K562 (cell line): ENCODE data around the gene BBLN. TPM values are rescaled to one million over a fixed set of nuclear protein-coding genes. Genes with fewer than 3 reads are reported as not detected.
A peak's percentile ranks its signal among the peaks of the same experiment; 100 is the strongest.

Experiments
- ATAC-seq: fragments of 200-7000 bp; cut with Tn5 transposase; 3 replicates; pipeline ENCODE4 v1.9.1; 2020; ENCODE audit warnings: moderate library complexity
- BruUV-seq: library from RNA; stranded (reverse); fragments of 400-500 nt; replicated peaks from 2 replicates; lab custom pipeline; 2021; lab: Mats Ljungman, UMichigan
- CTCF ChIA-PET: fragments of 300-600 bp; formaldehyde crosslinking; extraction: SDS; loops from one replicate; lab custom pipeline; 2021; ENCODE audit warnings: low intra/inter-chr PET ratio; lab: Yijun Ruan, JAX
- POLR2A ChIA-PET: fragments of 300-600, 350-650 bp; sonication (Branson Sonifier 250); formaldehyde crosslinking; extraction: SDS; loops from one replicate; lab custom pipeline; 2021; ENCODE audit warnings: antibody characterized with exemption, inconsistent platforms; lab: Yijun Ruan, JAX
- DNase-seq, 4 experiments: peaks; one replicate each; pipeline versions ENCODE4 v3.0.0 to v3.0.0-alpha.2; 2011 to 2018; ENCODE audit warnings: low spot score in 3 of 4, mixed read lengths in 3 of 4; ENCODE audit errors: extremely low read depth in 1 of 4
- FAIRE-seq: peaks from 2 replicates; lab custom pipeline; 2011; peaks lifted over from hg19 to GRCh38; lab: Jason Lieb, UNC
- H2AFZ ChIP-seq: 2 replicates; pipeline ENCODE4 v1.6.0; 2011; ENCODE audit warnings: low read depth, low read length, control low read depth, inconsistent platforms
- H3K27ac ChIP-seq: fragments of 200-600 bp; 3 replicates; pipeline ENCODE4 v1.8.0; 2011; ENCODE audit warnings: low read depth, mild to moderate bottlenecking, control low read depth, inconsistent platforms, low read length, moderate library complexity, mixed read lengths; ENCODE audit errors: extremely low read depth
- H3K27me3 ChIP-seq, 2 experiments: fragments of 300-600 bp in 1 of 2; 2 replicates in 1 of 2; 3 replicates in 1 of 2; pipeline versions ENCODE4 v1.6.0 to v1.8.0; 2011; ENCODE audit warnings: inconsistent platforms in 2 of 2, low read length in 2 of 2, mild to moderate bottlenecking in 1 of 2, mixed read lengths in 1 of 2, moderate library complexity in 1 of 2; ENCODE audit not compliant: control insufficient read depth in 2 of 2, insufficient read depth in 2 of 2
- H3K36me3 ChIP-seq: fragments of 300-600 bp; 3 replicates; pipeline ENCODE4 v1.8.0; 2011; ENCODE audit warnings: mild to moderate bottlenecking, low read length, inconsistent platforms; ENCODE audit not compliant: control insufficient read depth, insufficient read depth
- H3K4me1 ChIP-seq, 2 experiments: fragments of 200-600 bp in 1 of 2; replicated peaks in 1 of 2; 2 replicates in 1 of 2; 3 replicates in 1 of 2; pipeline versions ENCODE4 v1.5.1 to v1.8.0; 2011; ENCODE audit warnings: inconsistent platforms in 2 of 2, low read length in 2 of 2, mild to moderate bottlenecking in 1 of 2, mixed read lengths in 1 of 2, moderate library complexity in 1 of 2; ENCODE audit not compliant: control insufficient read depth in 2 of 2, insufficient read depth in 2 of 2
- H3K4me2 ChIP-seq: 2 replicates; pipeline ENCODE4 v1.6.1; 2011; ENCODE audit warnings: low read length, control low read depth, inconsistent platforms, mixed read lengths; ENCODE audit not compliant: insufficient read depth
- H3K4me3 ChIP-seq: fragments of 200-600 bp; sonication (generic), shearing (Covaris generic); 2 replicates; pipeline ENCODE4 v1.5.1; 2016; ENCODE audit warnings: control low read depth, inconsistent platforms
- H3K79me2 ChIP-seq: fragments of 200-600 bp; 3 replicates; pipeline ENCODE4 v1.8.0; 2011; ENCODE audit warnings: low read length, inconsistent platforms; ENCODE audit not compliant: control insufficient read depth, insufficient read depth
- H3K9ac ChIP-seq, 2 experiments: 2 replicates each; pipeline versions ENCODE4 v1.6.0 to v1.6.1; 2011; ENCODE audit warnings: low read depth in 2 of 2, low read length in 2 of 2, control low read depth in 1 of 2, inconsistent platforms in 1 of 2, mild to moderate bottlenecking in 1 of 2, mixed read lengths in 1 of 2; ENCODE audit not compliant: insufficient read depth in 1 of 2
- H3K9me1 ChIP-seq: one replicate; pipeline ENCODE4 v1.6.0; 2011; ENCODE audit warnings: inconsistent platforms, mild to moderate bottlenecking, low read length, moderate library complexity; ENCODE audit not compliant: control insufficient read depth, insufficient read depth
- H3K9me3 ChIP-seq: replicated peaks from 2 replicates; pipeline ENCODE4 v1.5.1; 2011; ENCODE audit warnings: low read depth, low read length, inconsistent platforms; ENCODE audit not compliant: control insufficient read depth, insufficient read depth
- H4K20me1 ChIP-seq: replicated peaks from 2 replicates; pipeline ENCODE4 v1.6.1; 2011; ENCODE audit warnings: low read length, inconsistent platforms, mixed read lengths; ENCODE audit not compliant: control insufficient read depth, insufficient read depth
- BCOR ChIP-seq: fragments of 450-650 bp; IDR thresholded peaks from 2 replicates; pipeline ENCODE4 v1.6.1; 2016
- CREM ChIP-seq: IDR thresholded peaks from 2 replicates; pipeline ENCODE4 v1.6.1; 2014; ENCODE audit warnings: antibody characterized with exemption, low read depth
- ELF1 ChIP-seq: fragments of 200-800 bp; sonication (Bioruptor generic); IDR thresholded peaks from 2 replicates; pipeline ENCODE4 v1.6.1; 2016; ENCODE audit warnings: missing genetic modification characterization, missing compliant biosample characterization
- HDAC2 ChIP-seq: fragments of 450-650 bp; IDR thresholded peaks from 2 replicates; pipeline ENCODE4 v1.6.1; 2016; ENCODE audit warnings: mild to moderate bottlenecking
- HNRNPH1 ChIP-seq: fragments of 200-400 bp; formaldehyde crosslinking; optimal IDR thresholded peaks from 2 replicates; pipeline ENCODE3; 2017; ENCODE audit warnings: low read depth, mild to moderate bottlenecking, low read length, moderate library complexity
- KDM1A ChIP-seq, 2 experiments: fragments of 450-650 bp; IDR thresholded peaks; 2 replicates each; pipeline ENCODE4 v1.6.1; 2016; ENCODE audit warnings: mild to moderate bottlenecking in 2 of 2
- MXD1 ChIP-seq: fragments of 250-450 bp; sonication (Bioruptor Pico); IDR thresholded peaks from 2 replicates; pipeline ENCODE4 v1.8.0; 2021; ENCODE audit warnings: borderline replicate concordance, mild to moderate bottlenecking, moderate library complexity; ENCODE audit not compliant: poor library complexity, severe bottlenecking
- PHF20 ChIP-seq: fragments of 450-650 bp; IDR thresholded peaks from 2 replicates; pipeline ENCODE4 v1.6.1; 2018; ENCODE audit not compliant: partially characterized antibody
- POLR2G ChIP-seq: fragments of 200-400 bp; formaldehyde crosslinking; IDR thresholded peaks from 2 replicates; pipeline ENCODE4 v1.6.1; 2017; ENCODE audit warnings: low read depth, mild to moderate bottlenecking, antibody characterized with exemption, low read length, moderate library complexity
- RBM25 ChIP-seq: fragments of 200-400 bp; formaldehyde crosslinking; IDR thresholded peaks from 2 replicates; pipeline ENCODE4 v1.6.1; 2018; ENCODE audit warnings: low read length, low read depth, moderate library complexity; ENCODE audit not compliant: severe bottlenecking
- SMARCA5 ChIP-seq: fragments of 450-650 bp; IDR thresholded peaks from 2 replicates; pipeline ENCODE4 v1.6.1; 2016
- ZNF121 ChIP-seq: sonication (generic); formaldehyde crosslinking; conservative IDR thresholded peaks from 2 replicates; pipeline ENCODE4 v1.8.0; 2022; ENCODE audit warnings: missing genetic modification reagents
- ZNF77 ChIP-seq: fragments of 250-450 bp; sonication (Bioruptor Pico); IDR thresholded peaks from 2 replicates; pipeline ENCODE4 v1.5.0; 2020
- WGBS: fragments of 100-300 bp; shearing (Covaris generic); methylation state at CpG from one replicate; pipeline ENCODE4 v1.1.6; 2016; ENCODE audit warnings: low coverage, mixed read lengths; ENCODE audit not compliant: insufficient coverage; ENCODE audit errors: missing lambda C conversion rate; 5-methylcytosine and 5-hydroxymethylcytosine counted together
- in situ Hi-C: fragments of 300-500 bp; cut with MboI; formaldehyde crosslinking; loops from 4 replicates; pipeline ENCODE4 v1.15.0; 2018; ENCODE audit warnings: inconsistent platforms, mixed read lengths
- intact Hi-C: fragments of 100-400 bp; cut with micrococcal nuclease; formaldehyde crosslinking; loops from 2 replicates; pipeline ENCODE4 v1.14.2; 2022
- polyA plus RNA-seq, 8 experiments: library from polyadenylated mRNA; depleted of rRNA in 4 of 8; stranded (reverse) in 5 of 8; unstranded in 3 of 8; fragments of >200 nt; fragmentation: Nextera tagmentation in 2 of 8; fragmentation: Illumina TruSeq in 1 of 8; extraction: Ambion mirVana in 2 of 8; extraction: Trizol in 1 of 8; gene quantifications; 2 replicates each; pipeline versions ENCODE4 v1.2.1 to v1.2.3, GENCODE V29; 2011 to 2014; ENCODE audit warnings: inconsistent platforms in 1 of 8, missing spikeins in 1 of 8
- total RNA-seq, 7 experiments: library from RNA; depleted of rRNA in 6 of 7; stranded (reverse); fragments of >200 nt in 6 of 7; fragmentation: Illumina TruSeq in 2 of 7; extraction: Trizol in 2 of 7; gene quantifications; 2 replicates each; pipeline versions ENCODE4 v1.2.1 to v1.2.3, GENCODE V29; 2011 to 2021; ENCODE audit warnings: low replicate concordance in 1 of 7

Gene BBLN
- total and polyA plus RNA-seq, 9 of the 15 experiments (the other 6 are each of a cell fraction or from before 2014, with no cell fraction given), result 4.2 to 331 (median 87.1) TPM

GRCh38 chr9:128115187-128116103 lies 44.6 kb upstream of the BBLN start (continued):
- TF ChIP-seq CREM (peak; percentile 80), ELF1 (no peak)

- Histone ChIP-seq H2AFZ (no peak overlapping the region), H3K4me2 (no peak overlapping the region; the same call in 1 of the 2 replicates), H3K79me2 (no peaks in the 10 kb centered on the region; the same call in 2 of the 3 replicates), H3K27me3 (no peaks in the 10 kb centered on the region), H4K20me1 (no peaks in the 10 kb centered on the region), H3K4me3 (no peak overlapping the region)
- ChIA-PET CTCF (interaction anchor here (0.7 to 3.3 kb wide), 4 partner anchors 45 to 173 kb away, joined by 3 to 57 read pairs (median 4); no protein-coding TSS in a partner anchor), POLR2A (interaction anchor here (0.6 to 2.0 kb wide), 10 partner anchors 9 to 340 kb away, joined by 3 to 14 read pairs (median 4); partner anchors contain the start of genes NAIF1 and ODF2)
- ATAC-seq, result no peak
- in situ Hi-C loops, result loop anchor here (5.0 kb wide), 1 partner anchor 179 kb away; the partner anchor contains the start of gene DPM2
- DNase-seq, result no peak
- no peak for TF ChIP-seq MXD1
- TF ChIP-seq RBM25, result peak; percentile 56
- TF ChIP-seq PHF20, result peak; percentile 58
- TF ChIP-seq SMARCA5, result peak; percentile 72; the same call in 1 of the 2 replicates
- peak; percentile 100 for TF ChIP-seq ZNF121 (CRISPR knock-in tag)
- TF ChIP-seq HDAC2, result 0 out of 2 replicates have a peak, but pooled peaks have one; percentile 35
- peak; percentile 93 for TF ChIP-seq BCOR
- TF ChIP-seq POLR2G, result peak; percentile 35; the same call in 1 of the 2 replicates
- TF ChIP-seq ZNF77 (CRISPR knock-in tag), result no peak
- TF ChIP-seq KDM1A (IDR thresholded peaks at IDR 0.05), result peak in 1 of 2 experiments; percentile 8; a peak in 2 of 4 replicates
- no peak for TF ChIP-seq HNRNPH1
- TF ChIP-seq, all 486 proteins: peak for 8
- Histone ChIP-seq H3K9me3 (no peaks in the 10 kb centered on the region; the same call in 1 of the 2 replicates), H3K27ac (peak overlapping the region; percentile 76), H3K4me1 (peaks cover 24 to 66% of the 10 kb centered on the region in 2 experiments; a peak in 4 of 5 replicates), H3K9me1 (no peaks in the 10 kb centered on the region), H3K9ac (peak overlapping the region; percentile 58 to 85; a peak in 3 of 4 replicates), H3K36me3 (peaks cover 40% of the 10 kb centered on the region; the same call in 2 of the 3 replicates)
- no TSS peak for BruUV-seq
- intact Hi-C loops, result loop anchor here (1.0 to 5.0 kb wide), 4 partner anchors 34 to 173 kb away; partner anchors contain the start of genes NAIF1 and SLC25A25
- WGBS, result 94% methylated on average over 16 of the region's 16 CpGs
- peak; percentile 70 for FAIRE-seq
These were observed 43.7 kb upstream of the BBLN start for GRCh38 chr9:128116104-128117083.
